HG02970 (cell line): Measurements from ENCODE around the gene RFX3.

Source experiments
- ATAC-seq: cut with Tn5 transposase; IDR thresholded peaks from one replicate; pipeline ENCODE4 v1.9.1; 2021; ENCODE audit warnings: mild to moderate bottlenecking, moderate library complexity, moderate number of reproducible peaks; ENCODE audit not compliant: unreplicated experiment, low FRiP score

RFX3 gene

DNA sequence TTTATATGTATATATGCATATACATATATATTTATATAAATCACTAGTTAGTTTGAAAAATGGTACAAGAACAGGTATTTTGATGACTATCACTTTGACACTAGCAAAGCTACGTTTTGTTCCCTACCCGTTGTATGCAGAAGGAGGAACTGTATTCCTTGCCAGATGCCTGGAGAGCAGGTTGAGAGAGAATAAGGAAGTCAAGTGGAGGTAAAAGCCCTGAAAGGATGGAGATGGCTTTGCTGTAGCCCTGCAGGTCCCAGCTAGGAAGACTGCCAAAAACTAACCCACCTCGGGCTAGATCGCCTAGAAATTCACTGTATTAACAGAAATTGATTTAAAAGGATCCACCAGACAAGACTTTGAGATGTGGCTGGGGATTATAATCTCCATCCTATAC lies 229.3 kb downstream of the RFX3 start:
- no peak for ATAC-seq

DNA sequence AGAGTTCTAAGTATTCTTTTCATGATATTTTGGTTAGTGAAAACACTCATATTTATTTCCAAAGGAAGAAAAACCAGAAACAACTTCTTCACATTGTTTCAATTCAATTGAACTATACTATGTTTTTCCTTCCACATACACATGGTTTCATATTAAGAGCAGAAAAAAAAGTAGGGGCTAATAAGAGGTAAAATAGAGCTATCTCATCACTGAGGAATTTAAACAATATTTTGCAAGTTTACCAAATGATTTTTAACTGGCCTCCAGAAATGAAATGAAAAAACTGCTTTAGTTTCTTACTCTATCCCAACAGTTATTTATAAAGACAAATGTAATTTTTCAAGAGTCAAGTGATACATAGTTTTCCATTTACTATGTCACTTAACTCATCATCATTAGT lies 233.5 kb downstream of the RFX3 start:
- no peak for ATAC-seq

GRCh38 chr9:3290231-3290840 lies 235.5 kb downstream of the RFX3 start:
- no peak for ATAC-seq

- no peak for ATAC-seq
Measured at GRCh38 chr9:3288686-3289085, 237.1 kb downstream of the RFX3 start.

GRCh38 chr9:3285365-3286161 lies 240.2 kb downstream of the RFX3 start:
- no peak for ATAC-seq

- no peak for ATAC-seq
Measured at GRCh38 chr9:3282365-3282764, 243.4 kb downstream of the RFX3 start.

DNA sequence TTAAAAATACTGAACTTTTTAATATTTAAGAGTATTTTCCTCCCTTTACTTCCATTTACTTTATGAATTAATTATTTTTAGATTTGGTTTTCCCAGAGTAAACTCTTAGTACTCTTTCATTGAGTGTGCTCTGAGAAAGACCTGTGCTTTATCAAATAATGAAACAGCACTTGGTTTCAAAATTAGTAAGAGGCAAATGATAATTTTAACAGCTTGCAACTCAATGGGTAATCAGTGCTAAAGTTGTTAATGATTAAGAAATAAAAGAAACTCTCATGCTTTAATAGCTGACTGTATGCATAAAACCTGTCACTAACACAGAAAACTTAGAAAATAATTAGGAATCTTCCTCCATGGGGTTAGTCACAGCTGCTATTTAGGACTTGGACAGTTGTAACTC lies 244.4 kb downstream of the RFX3 start:
- ATAC-seq = no peak

DNA sequence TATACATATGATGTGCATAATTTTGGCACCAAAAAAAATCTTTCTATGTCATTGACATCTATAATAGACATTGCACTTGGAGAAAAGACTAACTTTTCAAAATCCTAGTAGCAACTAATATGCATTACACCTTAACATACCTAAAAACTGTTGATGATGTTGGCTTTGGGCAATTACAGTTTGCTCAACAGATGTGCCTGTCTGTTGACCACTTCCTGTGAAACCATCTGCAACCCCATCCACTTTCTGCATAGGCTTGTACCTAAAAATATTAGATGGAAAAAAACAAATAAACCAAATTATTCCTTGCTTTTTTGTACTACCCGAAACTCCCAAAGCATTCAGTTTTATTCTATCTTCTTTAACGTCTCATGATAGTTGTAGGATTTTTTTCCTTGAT lies 248.6 kb downstream of the RFX3 start:
- no peak for ATAC-seq

DNA sequence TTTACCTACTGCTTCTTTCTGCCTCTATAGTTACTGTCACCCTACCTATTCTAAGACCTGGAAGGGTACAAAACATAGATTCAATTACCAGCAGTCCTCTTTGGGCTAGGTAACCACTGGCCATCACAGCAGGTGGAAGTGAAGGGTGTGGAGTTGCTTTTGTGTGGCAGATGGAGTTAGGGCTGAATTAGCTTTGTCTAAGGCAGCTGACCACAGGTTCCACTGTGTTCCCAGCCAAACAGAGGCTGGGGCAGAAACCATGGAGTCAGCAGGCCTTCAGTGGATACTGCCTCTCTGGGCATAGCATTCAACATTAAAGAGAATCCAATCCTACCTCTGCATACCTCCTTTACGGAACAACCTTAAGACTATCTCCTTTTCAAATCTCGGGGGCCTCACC lies 254.2 kb downstream of the RFX3 start:
- no peak for ATAC-seq

DNA sequence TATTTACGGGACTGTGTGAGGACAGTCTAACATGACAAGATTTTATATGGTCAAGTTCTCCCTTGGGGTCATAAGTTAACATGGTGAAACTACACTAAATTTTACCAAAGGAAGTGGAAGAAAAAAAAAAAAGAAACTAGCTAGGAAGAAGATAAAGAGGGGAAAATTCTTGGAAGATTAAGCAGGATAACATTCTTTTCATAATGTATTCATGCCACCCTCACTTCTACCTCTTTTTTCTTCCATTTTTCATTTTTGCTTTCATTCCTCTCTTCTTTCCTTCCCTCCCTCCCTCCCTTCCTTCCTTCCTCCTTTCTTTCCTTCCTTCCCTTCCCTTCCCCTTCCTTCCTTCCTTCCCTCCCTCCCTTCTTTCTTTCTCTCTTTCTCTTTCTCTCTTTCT lies 254.6 kb downstream of the RFX3 start:
- no peak for ATAC-seq

DNA sequence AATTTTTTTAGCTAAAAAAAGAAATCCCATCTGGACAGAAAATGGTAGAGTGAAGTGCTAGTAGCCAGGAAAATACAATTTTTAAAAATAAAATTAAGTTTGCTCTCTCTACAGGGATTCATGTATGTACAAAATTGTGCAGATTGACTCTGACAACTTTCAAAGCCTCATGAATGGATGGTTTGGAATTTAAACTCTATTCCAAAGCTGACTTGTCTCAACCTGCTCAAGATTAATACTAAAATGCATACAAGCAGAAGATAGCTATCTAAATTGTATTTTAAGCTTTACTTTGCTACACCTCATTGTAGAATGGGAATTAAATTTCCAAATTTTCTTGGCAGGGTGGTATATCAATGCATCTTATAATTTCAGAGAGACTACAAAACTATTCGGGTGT lies 257.6 kb downstream of the RFX3 start:
- ATAC-seq = no peak

DNA sequence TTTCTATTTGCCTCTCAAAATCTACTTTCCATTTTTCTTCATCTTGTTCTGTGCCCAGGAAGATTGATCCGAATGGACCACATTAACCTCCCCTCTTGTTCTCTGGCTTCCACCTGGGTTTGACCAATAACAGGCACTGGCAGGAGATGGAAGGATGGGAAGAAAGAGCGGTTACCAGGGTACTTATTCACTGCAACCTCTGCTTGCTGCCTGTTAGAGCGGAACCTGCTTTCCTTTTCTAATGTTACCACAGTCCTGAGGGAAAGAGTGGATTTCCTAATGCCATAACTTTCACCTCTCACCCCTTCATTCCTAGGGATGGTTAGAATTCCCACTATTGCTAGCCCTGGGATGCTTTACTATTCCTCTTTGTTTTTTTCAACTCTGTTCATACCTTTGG lies 262.1 kb downstream of the RFX3 start:
- no peak for ATAC-seq

GRCh38 chr9:3262826-3263529 lies 262.8 kb downstream of the RFX3 start:
- no peak for ATAC-seq

GRCh38 chr9:3261484-3261883 lies 264.3 kb downstream of the RFX3 start:
- no peak for ATAC-seq

DNA sequence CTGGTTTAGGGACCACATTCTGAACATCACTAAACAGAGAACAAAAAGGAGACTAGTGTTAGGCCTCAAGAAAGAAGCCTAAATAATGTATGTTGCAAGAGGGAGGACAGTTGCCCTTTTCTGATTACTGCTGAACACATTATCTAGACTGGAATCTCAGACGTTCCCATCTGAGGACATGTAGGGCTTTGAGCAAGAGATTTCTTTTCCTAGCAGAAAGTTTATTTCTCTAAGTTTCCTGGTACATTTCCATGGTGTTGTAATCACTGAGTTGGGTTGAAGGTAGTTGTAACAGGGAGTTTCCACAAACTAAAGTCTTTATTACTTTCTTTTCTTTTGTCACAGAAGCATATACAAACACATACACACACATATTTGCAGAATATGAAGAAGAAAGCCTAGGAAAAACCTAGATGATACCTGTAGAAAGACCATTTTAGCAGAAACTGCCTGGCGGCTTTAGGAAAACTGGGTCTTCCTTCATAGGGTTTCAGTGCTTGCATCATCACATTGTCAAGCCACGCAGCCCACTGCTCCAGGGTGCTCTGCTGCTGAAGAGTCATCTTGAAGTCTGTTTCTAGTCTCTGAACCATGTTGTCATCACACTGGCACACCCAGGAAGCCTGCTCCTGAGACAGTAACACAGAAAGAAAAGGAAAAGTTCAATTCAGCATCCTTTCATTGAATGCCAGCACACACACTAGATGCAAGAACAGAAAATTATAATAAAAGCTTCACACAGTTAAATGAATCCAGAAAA lies 269.1 kb downstream of the RFX3 start:
- ATAC-seq = no peak

DNA sequence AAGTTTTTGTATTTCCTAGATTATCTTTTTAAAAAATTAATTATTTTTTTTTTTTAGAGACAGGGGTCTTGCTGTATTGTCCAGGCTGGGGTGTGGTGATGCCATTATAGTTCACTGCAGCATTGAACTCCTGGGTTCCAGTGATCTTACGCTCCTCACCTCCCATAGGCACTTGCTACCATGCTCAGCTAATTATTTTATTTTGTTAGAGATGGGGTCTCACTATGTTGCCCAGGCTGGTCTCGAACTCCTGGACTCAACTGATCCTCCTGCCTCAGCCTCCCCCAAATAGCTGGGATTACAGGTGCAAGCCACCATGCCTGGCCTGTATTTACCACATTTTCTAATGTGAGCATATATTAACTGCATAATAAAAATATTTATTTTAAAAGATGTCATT lies 274.5 kb downstream of the RFX3 start:
- no peak for ATAC-seq

DNA sequence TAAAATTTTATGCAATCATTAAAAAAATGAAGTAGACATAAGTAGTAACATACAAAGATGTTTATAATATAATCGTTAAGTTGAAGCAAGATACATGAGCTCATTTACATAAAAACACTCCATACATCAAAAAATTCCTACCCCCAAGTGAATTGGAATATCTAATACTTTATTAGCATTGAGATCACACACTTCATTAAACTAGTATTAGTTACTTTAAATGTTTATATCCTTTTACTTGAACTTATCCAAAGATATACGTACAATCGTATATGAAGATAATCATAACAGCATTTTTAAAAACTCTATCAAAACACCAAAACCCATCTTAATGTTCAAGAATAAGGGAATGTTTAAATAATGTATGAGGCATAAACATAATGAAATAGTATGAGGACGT lies 275.1 kb downstream of the RFX3 start:
- ATAC-seq = no peak

- no peak for ATAC-seq
Measured at GRCh38 chr9:3247211-3247610, 278.6 kb downstream of the RFX3 start.

DNA sequence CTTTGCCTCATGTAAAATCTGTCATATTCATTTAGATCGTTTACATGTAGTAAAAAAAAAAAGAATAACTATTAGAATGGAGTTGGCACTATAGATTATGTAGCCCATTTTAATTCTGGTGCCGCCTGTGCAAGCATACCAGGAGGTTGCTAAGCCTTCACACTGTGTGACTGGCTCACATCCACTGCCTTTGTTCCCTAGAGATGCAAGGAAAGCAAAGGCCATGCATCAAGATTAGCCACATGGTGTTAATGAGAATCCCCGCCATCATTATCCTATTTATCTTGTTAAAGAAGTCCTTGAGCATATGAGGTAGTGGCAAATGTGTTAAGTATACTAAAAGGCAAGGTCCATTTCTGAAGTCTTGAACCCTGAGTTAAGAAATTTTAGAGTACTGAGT lies 279.6 kb downstream of the RFX3 start:
- ATAC-seq = no peak

DNA sequence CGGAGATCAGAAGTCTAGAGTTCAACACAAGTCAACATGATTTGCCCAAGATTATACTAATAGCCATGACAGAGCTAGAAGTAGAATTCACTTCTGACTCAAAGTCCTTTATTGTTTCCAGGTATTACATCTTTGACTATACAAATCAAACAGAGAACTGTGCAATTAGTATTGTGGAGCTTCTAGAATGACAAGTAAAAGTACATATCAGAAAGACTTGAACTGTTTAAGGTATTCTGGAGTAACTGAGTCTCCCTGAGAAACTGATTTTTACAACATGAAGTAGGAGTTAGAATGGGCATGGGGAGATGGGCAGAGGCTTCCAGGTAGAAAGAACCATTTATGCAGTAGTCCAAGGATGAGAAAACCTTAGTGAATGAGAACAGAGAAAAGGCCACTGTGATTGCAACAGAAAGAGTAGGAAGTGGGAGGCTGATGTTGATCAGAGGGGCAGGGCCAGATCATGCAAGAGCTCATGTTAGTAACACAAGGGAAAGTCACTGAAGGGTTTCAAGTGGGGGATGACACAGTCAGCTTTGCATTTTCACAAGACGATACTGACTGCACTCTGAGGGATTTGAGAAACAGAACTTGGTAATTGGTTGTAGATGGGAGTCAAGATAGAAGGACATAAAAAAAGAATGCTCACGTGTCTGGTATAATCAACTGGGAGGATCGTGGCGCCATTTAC lies 280.7 kb downstream of the RFX3 start:
- ATAC-seq = peak; percentile 53
